DMS53 (cell line): ENCODE results near the gene NCOA6.

ENCODE experiments used
- DNase-seq: peaks from one replicate; lab custom pipeline; 2025; lab: John Stamatoyannopoulos, UW

NCOA6 gene

DNA sequence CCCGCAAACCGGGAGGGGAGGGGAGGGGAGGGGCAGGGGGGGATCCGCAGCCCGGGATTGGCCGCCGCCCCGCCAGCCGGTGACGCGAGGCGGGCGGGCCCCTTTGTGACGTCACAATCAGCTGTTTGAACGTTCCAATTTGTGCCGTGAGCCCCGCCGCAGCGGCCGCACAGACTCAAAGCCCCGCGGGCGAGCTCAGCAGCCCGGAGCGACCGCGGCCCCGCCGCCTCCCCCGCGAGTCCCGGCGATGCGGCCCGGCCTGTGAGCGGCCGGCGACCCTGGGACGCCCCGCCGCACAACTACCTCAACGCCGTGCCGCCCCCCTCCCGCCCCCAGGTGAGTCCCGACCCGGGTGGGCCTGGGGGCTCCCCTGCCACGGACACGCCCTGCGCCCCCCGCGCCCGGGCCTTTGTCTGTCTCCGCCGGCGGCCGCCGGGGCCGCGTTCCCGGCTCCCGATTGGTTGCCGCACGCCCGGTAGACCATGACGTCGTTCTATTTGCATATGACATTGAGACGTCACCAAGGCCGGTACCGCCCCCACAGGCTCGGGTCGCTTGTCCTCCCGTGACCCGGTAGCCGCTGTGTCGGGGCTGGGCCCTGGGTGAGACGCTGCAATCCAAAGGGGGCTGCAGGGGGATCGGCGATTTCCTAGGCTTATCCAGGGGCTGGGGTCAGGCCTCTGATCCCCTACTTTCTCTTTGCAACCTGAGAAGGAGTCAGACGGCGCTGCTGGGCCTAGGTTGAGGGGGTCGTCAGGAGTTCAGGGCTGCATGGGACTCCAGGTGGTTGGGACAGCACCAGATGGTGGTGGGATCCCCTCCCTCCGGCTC, 121.1 kb downstream of the NCOA6 start, which contains the start of gene TP53INP2:
Gene TP53INP2, plus strand, starts transcription at position 168 of the 831 bp plus-strand sequence. CDS start 4,396 bp downstream, outside the sequence.
- DNase-seq = peak; percentile 98

DNA sequence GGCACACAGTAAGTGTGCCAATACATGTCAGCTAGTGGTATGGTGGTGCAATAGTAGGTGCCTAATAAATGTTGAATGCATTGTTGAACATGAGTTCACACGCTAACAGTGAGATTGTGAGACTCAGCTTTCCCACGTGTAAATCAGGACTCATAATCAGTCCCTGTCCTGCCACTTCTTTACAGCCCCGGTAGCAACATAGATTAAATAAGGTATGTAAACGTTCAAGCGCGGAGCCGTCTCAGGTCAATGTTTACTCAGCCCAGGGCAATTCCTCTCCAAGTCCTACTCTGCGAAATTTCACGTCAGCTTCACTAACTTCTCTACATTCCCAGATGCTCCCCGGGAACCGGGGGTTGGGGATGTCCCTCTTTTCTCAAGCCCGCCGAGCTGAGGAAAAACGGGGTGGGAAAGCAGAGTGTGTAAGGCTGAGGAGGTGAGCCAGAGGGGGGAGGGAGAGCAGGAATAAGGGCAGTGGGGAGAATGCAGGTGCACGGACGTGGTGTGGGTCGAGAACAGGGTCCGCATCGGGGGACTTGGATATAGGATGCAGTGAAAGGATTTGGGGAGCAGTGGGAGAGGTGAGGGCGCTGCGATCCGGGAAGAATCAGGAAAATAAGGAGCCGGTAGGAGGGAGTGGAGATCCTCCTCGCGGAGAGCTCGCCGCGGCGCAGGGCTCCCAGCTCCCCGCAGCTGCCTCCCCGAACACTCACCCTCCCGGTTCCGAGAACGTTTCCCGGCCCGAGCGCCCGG, 121.9 kb downstream of the NCOA6 start:
- peak; percentile 78 for DNase-seq

DNA sequence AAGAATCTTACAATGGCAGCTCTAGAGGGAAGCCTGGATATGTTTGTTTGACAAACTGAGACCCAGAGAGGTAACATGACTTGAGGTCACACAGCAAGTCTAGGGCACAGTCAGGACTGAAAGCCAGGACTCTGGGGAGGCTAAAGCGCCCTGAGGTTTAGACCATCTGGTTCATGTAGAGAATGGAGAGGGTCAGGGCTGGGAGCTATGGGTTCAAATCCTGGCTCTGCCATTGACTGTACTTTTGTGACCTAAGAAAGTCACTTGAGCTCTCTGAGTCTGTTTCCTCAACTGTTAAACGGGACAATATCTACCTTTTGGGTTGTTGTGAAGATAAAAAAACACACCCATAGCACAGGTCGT, 122.4 kb downstream of the NCOA6 start:
- peak; percentile 37 for DNase-seq

DNA sequence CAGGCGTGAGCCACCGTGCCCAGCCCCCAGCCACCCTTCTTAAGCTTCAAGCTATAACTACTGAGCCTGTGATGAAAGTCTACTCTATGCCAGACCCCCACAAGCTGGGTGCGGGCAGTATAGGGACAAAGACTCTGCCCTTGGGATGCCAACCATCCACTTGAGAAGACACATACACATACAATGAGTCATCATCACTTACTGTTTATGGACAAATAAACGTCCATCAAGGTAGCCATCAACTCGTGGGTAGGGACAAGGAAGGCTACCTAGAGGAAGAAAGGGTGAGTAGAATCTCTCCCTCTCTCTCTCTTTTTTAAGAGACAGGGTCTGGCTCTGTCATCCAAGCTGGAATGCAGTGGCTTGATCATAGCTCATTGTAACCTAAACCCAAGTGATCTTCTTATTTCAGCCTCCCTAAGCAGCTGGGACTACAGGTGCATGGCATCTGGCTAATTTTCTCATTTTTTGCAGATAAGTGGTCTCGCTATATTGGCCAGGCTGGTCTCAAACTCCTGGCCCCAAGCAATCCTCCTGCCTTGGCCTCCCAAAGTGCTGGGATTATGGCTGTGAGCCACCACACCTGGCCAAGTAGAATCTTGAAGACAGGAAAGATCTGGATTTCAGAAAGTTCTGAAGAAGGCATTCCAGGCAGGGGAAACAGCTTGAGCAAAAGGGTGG, 123.9 kb downstream of the NCOA6 start:
- peak; percentile 93 for DNase-seq

DNA sequence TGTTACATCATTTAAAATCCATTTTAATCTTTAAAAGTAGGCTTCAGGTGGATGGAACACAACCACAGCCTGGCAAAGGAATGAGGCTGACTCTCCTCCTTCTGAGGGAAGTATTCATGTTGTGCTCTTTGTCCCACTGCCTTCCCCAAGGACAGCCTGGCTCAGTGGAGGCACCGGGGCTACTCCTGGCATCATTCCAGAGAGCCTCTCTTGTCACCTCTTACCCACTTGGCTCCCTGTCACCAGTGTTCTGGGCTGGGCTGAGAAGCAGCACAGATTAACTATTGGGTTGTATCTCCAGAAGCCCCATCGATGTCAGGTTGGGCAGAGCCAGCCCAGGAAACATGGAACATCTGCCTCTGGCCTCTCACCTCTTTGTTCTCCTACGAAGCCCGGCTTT, 132.0 kb downstream of the NCOA6 start:
- peak; percentile 28 for DNase-seq

DNA sequence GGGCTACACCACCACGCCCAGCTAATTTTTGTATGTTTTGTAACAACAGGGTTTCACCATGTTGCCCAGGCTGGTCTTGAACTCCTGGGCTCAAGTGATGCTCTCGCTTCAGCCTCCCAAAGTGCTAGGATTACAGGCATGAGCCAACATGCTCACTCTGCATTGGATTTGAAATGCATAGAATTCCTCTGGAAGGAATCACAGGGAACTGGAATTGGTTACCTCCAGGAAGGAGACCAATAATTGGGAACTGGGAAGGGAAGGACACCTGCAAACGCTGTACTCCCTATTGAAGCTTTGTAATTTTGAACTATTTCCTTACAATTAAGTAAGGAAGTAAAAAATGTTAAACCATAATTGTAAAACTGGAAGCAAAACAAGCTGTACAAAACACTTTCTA, 133.6 kb downstream of the NCOA6 start:
- no peak for DNase-seq

DNA sequence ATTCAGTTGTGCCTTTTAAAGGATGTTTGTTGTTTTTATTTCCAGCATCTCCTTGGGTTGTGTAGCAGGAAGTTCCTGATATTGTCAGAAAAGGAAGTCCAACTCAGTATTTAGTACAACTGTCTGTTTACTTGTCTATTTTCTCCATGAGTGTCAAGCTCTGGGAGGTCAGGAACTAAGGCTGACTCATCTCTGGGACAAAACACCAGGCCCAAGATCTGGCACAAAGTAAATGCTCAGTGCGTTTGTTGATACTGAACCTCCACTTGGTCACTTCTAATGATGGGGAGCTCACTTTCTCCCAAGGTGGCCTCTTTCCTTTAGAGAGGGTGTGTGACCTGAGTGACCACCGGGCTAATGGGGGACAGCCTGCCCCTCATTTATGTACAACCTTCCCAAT, 136.0 kb downstream of the NCOA6 start:
- DNase-seq = peak; percentile 52

DNA sequence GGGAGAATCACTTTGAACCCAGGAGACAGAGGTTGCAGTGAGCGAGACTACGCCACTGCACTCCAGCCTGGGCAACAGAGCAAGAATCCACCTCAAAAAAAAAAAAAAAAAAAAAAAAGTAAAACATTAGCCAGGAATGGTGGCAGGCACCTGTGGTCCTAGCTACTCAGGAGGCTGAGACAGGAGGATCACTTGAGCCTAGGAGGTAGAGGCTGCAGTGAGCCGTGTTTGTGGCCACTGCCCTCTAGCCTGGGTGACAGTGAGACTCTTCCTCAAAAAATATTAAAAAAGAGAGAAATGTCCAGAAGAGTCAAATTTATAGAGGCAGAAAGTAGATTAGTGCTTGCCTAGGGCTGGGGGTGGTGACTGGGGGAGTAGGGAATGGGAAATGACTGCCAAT, 141.8 kb downstream of the NCOA6 start:
- DNase-seq = no peak

DNA sequence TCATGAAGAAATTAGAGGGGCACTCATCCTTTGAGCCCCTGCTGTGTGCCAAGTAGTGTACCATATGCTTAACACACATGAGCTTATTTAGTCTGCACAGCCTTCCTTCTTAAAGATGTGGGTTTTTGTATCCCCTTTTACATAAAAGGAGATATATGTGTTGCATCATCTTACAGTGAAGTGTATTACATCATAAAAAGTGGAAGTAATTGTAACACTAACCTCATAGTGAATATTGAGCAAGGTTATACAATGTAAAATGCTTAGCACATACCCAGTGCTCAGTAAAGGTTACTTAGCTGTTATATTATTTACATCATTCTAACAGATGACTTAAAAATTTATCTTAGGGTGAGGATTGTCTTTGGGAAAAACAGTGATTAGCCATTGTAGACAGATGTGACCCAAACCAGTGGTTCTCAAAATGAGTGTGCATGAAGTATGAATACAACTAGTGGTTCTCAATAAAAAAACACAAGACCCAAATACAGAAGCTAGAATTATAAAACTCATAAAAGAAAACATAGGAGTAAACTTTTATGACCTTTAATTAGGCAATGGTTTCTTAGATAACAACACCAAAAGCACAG, 144.8 kb downstream of the NCOA6 start:
- DNase-seq = peak; percentile 30

DNA sequence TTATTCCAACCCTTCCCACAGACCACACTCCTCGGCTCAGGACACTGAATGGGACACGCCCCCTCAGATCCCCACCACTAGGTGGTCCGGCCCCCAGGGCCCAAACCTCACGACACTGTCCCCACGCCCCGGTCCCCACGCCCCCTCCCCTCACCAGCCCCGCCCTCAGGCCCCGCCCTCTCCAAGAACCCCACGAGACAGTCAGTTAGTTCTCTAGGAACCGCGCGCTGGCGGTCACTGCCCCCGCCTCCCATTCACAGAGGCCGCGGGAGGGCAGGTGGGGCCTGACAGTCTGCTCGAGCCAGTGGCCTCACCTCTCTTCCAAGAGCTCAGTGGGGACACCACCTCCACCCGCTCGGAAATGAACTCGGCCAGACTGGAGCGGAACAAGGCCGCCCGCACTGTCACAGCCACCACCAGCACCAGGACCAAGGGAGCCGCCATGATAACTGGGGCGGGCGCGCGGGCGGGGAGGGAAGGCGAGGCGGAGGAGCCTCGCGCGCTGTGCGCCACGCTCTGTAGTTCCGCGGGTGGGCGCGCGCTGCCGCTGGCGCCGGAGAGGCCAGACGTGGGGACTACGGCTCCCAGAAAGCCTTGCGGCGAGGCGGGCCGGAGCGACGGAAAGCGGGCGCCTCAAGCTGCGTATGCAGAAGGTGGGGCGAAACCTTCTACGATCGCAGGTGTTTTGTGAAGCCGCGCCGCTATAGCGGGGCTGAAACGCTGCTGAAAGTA, 148.6 kb downstream of the NCOA6 start, which contains the start of gene PIGU:
Gene PIGU, minus strand, starts transcription at position 451 of the 732 bp plus-strand sequence. Its CDS starts 7 bp downstream, at position 444.
- DNase-seq = peak; percentile 99

DNA sequence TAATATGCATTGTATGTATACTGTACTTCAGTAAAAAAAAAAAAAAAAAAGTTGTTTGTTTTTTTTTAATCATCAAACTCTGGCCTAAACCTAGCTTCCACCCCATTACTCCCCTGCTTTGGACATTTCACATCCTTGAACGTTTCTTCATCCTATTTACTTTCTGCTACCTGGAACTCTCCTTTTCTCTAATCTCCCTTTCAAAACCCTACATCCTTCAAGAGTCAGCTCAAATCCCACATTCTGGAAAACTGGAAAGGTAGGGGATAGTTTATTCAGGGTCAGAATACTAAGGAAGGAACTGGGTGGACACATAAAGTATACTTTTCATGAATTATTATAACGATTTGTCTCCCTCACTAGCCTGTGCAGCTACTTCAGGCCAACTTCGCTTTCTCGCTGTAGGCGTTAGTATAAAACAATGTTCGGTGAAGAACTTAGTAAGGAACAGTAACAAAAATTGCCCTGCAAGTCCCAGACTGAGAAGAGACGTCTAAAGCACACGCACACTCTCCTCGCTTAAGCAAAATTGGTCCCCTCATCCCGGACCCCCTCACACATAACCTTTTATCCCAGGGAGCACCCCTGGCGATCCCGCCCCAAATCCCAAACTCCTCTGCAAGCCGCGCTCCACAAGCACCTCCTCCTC, 149.3 kb downstream of the NCOA6 start:
- DNase-seq = no peak

DNA sequence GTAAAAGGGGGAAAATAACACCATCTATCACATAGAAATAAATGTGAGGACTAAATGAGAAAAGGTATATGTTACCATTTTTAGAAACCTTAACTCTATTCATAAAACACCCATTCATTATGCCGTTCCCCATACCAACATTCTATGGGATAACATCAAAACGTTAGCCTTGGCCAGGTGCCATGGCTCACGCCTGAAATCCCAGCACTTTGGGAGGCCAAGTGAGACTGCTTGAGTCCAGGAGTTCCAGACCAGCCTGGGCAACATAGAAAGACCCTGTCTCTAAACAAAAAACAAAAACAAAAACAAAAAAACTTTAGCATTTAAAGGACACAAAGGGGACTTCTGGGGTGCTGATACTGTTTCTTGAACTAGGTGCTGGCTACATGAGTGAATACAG, 149.9 kb downstream of the NCOA6 start:
- DNase-seq = no peak

DNA sequence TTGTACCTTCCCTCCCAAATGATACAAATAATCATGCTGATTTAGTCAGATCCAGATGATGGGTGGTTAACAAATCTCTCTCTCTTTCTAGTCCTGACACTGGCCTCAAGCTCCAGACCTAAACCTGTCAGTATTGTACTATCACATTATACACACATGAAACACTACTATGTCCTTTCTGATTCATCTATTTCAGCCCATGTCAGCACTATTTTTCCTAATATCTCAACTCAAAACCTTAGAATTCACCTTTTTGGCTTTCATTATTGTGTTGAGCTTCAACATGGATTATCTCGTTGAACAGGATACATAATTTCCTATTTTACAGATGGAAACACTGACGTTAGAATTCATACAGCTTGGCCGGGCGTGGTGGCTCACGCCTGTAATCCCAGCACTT, 152.0 kb downstream of the NCOA6 start:
- DNase-seq = no peak

DNA sequence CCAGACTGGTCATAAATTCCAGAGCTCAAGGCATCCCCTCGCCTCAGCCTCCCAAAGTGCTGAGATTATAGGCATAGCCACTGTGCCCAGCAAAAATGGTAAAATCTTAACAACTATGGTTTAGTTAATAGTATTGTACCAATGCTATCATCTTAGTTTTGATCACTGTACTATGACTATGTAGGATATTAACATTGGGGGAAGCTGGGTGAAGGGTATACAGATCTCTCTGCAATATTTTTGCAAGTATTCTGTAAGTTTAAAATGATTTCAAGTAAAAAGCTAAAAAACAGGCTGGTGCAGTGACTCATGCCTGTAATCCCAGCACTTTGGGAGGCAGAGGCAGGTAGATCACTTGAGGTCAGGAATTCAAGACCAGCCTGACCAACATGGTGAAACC, 156.4 kb downstream of the NCOA6 start:
- DNase-seq = no peak
